HL-60 (cell line): ENCODE measurements around the gene INO80.

Experiments used
- DNase-seq, 2 experiments: peaks; one replicate each; pipeline ENCODE4 v3.0.0-alpha.2; 2010 to 2020; ENCODE audit warnings: low read depth in 1 of 2, low spot score in 1 of 2
- H3K27ac ChIP-seq: fragments of 250-450 bp; sonication (Bioruptor Pico); replicated peaks from 2 replicates; pipeline ENCODE4 v1.5.1; 2020; ENCODE audit warnings: mild to moderate bottlenecking, moderate library complexity
- H3K27me3 ChIP-seq: fragments of 250-450 bp; sonication (Bioruptor Pico); 2 replicates; pipeline ENCODE4 v1.5.1; 2021; ENCODE audit warnings: mild to moderate bottlenecking, moderate library complexity; ENCODE audit not compliant: insufficient read depth, poor library complexity, severe bottlenecking
- H3K4me3 ChIP-seq: replicated peaks from 2 replicates; pipeline ENCODE4 v1.5.1; 2011; ENCODE audit warnings: mild to moderate bottlenecking, control low read depth, low read length; ENCODE audit not compliant: insufficient read depth
- CTCF ChIP-seq: IDR thresholded peaks from one replicate; pipeline ENCODE4 v1.5.1; 2011; ENCODE audit warnings: low read length, control low read depth, inconsistent platforms; ENCODE audit not compliant: insufficient read depth
- GABPA ChIP-seq: IDR thresholded peaks from 2 replicates; pipeline ENCODE4 v1.6.1; 2012; ENCODE audit warnings: low read depth
- POLR2AphosphoS5 ChIP-seq: IDR thresholded peaks from 2 replicates; pipeline ENCODE4 v1.6.1; 2012; ENCODE audit warnings: low read depth
- REST ChIP-seq: IDR thresholded peaks from 2 replicates; pipeline ENCODE4 v1.6.1; 2012; ENCODE audit warnings: low read depth; ENCODE audit not compliant: insufficient replicate concordance
- SPI1 ChIP-seq: IDR thresholded peaks from 2 replicates; pipeline ENCODE4 v1.6.1; 2012; ENCODE audit warnings: low read depth, mild to moderate bottlenecking, borderline replicate concordance

Gene INO80

DNA sequence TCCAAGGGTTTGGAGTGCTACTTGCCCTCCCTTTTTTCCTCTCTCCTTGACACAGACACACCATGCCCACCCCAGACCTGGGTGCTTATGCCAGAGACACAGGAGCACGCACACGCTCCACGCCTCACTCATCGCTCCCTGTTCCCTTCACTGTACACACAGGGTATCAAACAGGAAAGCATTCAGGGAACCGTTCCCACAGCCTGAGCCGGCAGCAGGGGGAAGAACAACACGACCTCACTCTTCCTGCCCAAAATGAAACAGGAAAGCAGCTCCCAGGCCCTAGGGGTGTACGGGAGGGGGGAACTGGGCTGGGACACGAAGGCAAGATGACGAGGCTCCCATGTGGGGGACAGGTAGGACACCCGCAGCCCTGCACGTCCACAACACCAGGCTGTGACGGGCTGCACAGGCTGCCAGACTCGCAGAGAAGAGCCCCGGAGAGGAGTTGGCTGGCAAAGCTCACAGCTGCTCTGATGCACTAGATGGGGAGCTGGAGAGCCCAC lies 175.7 kb downstream of the INO80 start:
- H3K27ac ChIP-seq: peak overlapping the region; percentile 77
- TF ChIP-seq POLR2AphosphoS5 (no peak), REST (no peak), GABPA (no peak), CTCF (no peak), SPI1 (no peak)
- no peaks in the 10 kb centered on the region for H3K27me3 ChIP-seq
- no peak overlapping the region for H3K4me3 ChIP-seq
- DNase-seq: peak in 1 of 2 experiments; percentile 21

- Histone ChIP-seq H3K27ac (no peak overlapping the region), H3K4me3 (no peak overlapping the region), H3K27me3 (no peaks in the 10 kb centered on the region)
- TF ChIP-seq SPI1 (no peak), CTCF (no peak), REST (no peak), POLR2AphosphoS5 (no peak), GABPA (no peak)
- DNase-seq: no peak
Observed at GRCh38 chr15:40938536-40938870, 177.6 kb downstream of the INO80 start.

GRCh38 chr15:40937762-40938535 lies 178.1 kb downstream of the INO80 start:
- TF ChIP-seq SPI1: no peak
- no peak for TF ChIP-seq REST
- no peak for TF ChIP-seq CTCF
- TF ChIP-seq POLR2AphosphoS5: no peak
- TF ChIP-seq GABPA: no peak
- no peak for DNase-seq
- H3K4me3 ChIP-seq: no peak overlapping the region

More at GRCh38 chr15:40937762-40938535, 178.1 kb downstream of the INO80 start:
- Histone ChIP-seq H3K27ac (no peak overlapping the region), H3K27me3 (no peaks in the 10 kb centered on the region)
